ENCODE measurements around the gene TMEM129.
A peak's percentile ranks its signal among the peaks of the same experiment; 100 is the strongest.

Gene TMEM129

GRCh38 chr4:1727117-1728031 lies 6.3 kb upstream of the TMEM129 start:
- no peaks in the 10 kb centered on the region for H3K4me1 ChIP-seq (ENCODE audit: insufficient read depth, low read length)
- no peak overlapping the region for H3K27ac ChIP-seq (ENCODE audit: low read depth, low read length)

GRCh38 chr4:1726146-1726934 lies 5.2 kb upstream of the TMEM129 start:
- Histone ChIP-seq H3K4me3 (ENCODE audit: low read length) (no peak overlapping the region), H3K9ac (ENCODE audit: low read depth, low read length) (no peak overlapping the region), H3K9me3 (ENCODE audit: insufficient read depth, low read depth, low read length) (no peaks in the 10 kb centered on the region), H3K4me1 (ENCODE audit: insufficient read depth, low read length) (no peaks in the 10 kb centered on the region), H3K36me3 (ENCODE audit: insufficient read depth, low read length) (peaks cover 82% of the 10 kb centered on the region), H3K27ac (ENCODE audit: low read depth, low read length) (no peak overlapping the region), H3K27me3 (ENCODE audit: insufficient read depth, low read length) (no peaks in the 10 kb centered on the region)
- WGBS: 70% methylated on average over 17 of the region's 17 CpGs

More at GRCh38 chr4:1727117-1728031, 6.3 kb upstream of the TMEM129 start:
- WGBS: 89% methylated on average over 18 of the region's 18 CpGs
- Histone ChIP-seq H3K36me3 (ENCODE audit: insufficient read depth, low read length) (peaks cover 91% of the 10 kb centered on the region), H3K27me3 (ENCODE audit: insufficient read depth, low read length) (no peaks in the 10 kb centered on the region), H3K4me3 (ENCODE audit: low read length) (no peak overlapping the region), H3K9me3 (ENCODE audit: insufficient read depth, low read depth, low read length) (no peaks in the 10 kb centered on the region), H3K9ac (ENCODE audit: low read depth, low read length) (no peak overlapping the region)

- no peak overlapping the region for H3K9ac ChIP-seq (ENCODE audit: low read depth, low read length)
- H3K27ac ChIP-seq (ENCODE audit: low read depth, low read length): no peak overlapping the region
- WGBS: 89% methylated on average over 10 of the region's 10 CpGs
- H3K27me3 ChIP-seq (ENCODE audit: insufficient read depth, low read length): no peaks in the 10 kb centered on the region
- no peaks in the 10 kb centered on the region for H3K9me3 ChIP-seq (ENCODE audit: insufficient read depth, low read depth, low read length)
- H3K36me3 ChIP-seq (ENCODE audit: insufficient read depth, low read length): peaks cover 73% of the 10 kb centered on the region
- H3K4me1 ChIP-seq (ENCODE audit: insufficient read depth, low read length): no peaks in the 10 kb centered on the region
- H3K4me3 ChIP-seq (ENCODE audit: low read length): no peak overlapping the region
These were observed 4.4 kb upstream of the TMEM129 start for GRCh38 chr4:1725521-1725920.

DNA sequence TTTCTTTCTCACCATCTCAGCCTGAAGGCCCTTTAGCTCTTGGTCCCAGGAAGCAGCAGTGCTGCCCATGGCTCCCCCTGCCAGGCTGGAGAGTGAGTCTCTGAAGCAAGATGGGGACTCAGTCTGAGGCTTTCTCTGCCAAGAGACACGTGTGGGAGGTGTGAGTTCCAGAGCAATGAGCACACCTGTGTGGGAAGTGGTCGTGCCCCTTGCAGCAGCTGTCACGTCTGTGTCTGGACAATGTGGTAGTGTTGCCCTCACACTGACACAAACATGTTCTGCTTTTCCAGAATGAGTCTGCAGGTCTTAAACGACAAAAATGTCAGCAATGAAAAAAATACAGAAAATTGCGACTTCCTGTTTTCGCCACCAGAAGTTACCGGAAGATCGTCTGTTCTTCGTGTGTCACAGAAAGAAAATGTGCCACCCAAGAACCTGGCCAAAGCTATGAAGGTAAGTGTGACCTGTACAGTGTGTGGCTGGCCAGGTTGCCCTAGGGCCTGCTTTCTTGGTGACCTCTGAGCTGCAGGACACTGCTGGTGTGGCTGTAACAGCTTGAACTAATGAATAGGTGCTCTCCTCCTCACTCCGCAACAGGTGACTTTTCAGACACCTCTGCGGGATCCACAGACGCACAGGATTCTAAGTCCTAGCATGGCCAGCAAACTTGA lies 2.1 kb upstream of the TMEM129 start:
- no peaks in the 10 kb centered on the region for H3K27me3 ChIP-seq (ENCODE audit: insufficient read depth, low read length)

GRCh38 chr4:1722551-1723118 lies 1.5 kb upstream of the TMEM129 start:
- no peaks in the 10 kb centered on the region for H3K4me1 ChIP-seq (ENCODE audit: insufficient read depth, low read length)
- 60% methylated on average over 18 of the region's 18 CpGs for WGBS
- H3K27me3 ChIP-seq (ENCODE audit: insufficient read depth, low read length): no peaks in the 10 kb centered on the region
- H3K9me3 ChIP-seq (ENCODE audit: insufficient read depth, low read depth, low read length): no peaks in the 10 kb centered on the region
- H3K36me3 ChIP-seq (ENCODE audit: insufficient read depth, low read length): peaks cover 57% of the 10 kb centered on the region
- H3K27ac ChIP-seq (ENCODE audit: low read depth, low read length): no peak overlapping the region
- H3K4me3 ChIP-seq (ENCODE audit: low read length): peak overlapping the region; percentile 87
- H3K9ac ChIP-seq (ENCODE audit: low read depth, low read length): peak overlapping the region; percentile 93

More for the DNA sequence above, 2.1 kb upstream of the TMEM129 start:
- peaks cover 57% of the 10 kb centered on the region for H3K36me3 ChIP-seq (ENCODE audit: insufficient read depth, low read length)
- WGBS: 92% methylated on average over 12 of the region's 12 CpGs
- H3K9ac ChIP-seq (ENCODE audit: low read depth, low read length): 0 out of 2 replicates have a peak overlapping the region, but pooled peaks have one; percentile 93
- H3K4me1 ChIP-seq (ENCODE audit: insufficient read depth, low read length): no peaks in the 10 kb centered on the region
- H3K4me3 ChIP-seq (ENCODE audit: low read length): peak overlapping the region; percentile 87; the same call in 1 of the 2 replicates
- H3K27ac ChIP-seq (ENCODE audit: low read depth, low read length): no peak overlapping the region
- no peaks in the 10 kb centered on the region for H3K9me3 ChIP-seq (ENCODE audit: insufficient read depth, low read depth, low read length)

DNA sequence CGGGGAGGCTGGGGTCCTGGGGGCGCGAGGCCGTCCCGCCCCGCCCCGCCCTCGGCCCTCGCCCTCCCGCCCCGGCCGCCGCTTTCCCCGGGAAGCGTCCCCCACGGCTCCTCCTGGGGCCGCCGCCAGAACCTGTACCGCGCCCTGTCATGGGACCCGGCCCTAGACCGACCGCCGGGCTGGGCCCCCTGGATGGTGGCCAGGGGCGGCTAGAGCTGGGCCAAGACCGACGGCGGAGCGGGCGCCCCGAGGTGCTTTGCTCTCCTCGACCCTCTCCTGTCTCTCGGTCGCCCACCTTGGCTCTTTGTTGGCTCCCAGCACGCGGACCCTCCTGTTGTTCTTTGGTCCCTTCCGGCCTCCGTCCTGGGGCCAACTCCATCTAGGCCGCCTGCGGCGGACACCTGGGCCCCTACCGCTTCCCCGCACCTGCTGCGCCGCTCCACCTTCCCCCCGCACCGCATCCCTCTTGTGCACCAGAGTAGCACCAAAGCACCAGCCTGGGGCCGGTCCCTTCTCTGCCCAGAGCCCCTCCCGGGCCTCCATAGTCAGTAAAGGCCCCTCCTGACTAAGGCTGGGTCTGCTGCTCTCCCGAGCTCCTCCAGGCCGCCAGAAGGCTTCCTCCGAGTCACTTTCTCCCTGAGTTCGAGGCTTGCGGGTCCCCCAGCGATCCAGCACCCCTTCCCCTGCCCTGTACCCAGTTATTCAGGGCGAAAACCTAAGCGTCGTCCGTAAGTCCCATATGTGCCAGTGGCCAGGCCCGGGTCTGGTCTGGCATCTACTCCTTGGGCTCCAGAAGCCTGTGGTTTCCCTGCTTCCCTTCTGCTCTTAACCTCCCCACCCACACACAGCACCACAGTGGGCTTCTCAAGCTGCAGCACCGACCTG lies 785 bp upstream of the TMEM129 start:
- Histone ChIP-seq H3K4me1 (ENCODE audit: insufficient read depth, low read length) (no peaks in the 10 kb centered on the region), H3K27me3 (ENCODE audit: insufficient read depth, low read length) (no peaks in the 10 kb centered on the region), H3K9me3 (ENCODE audit: insufficient read depth, low read depth, low read length) (no peaks in the 10 kb centered on the region), H3K36me3 (ENCODE audit: insufficient read depth, low read length) (peaks cover 51% of the 10 kb centered on the region), H3K27ac (ENCODE audit: low read depth, low read length) (peak overlapping the region; percentile 68), H3K9ac (ENCODE audit: low read depth, low read length) (peak overlapping the region; percentile 93), H3K4me3 (ENCODE audit: low read length) (peak overlapping the region; percentile 87)
- WGBS: 3% methylated on average over 61 of the region's 61 CpGs

GRCh38 chr4:1720163-1720983 lies 750 bp downstream of the TMEM129 start:
- H3K27me3 ChIP-seq (ENCODE audit: insufficient read depth, low read length): no peaks in the 10 kb centered on the region
- H3K36me3 ChIP-seq (ENCODE audit: insufficient read depth, low read length): peaks cover 41% of the 10 kb centered on the region
- H3K9me3 ChIP-seq (ENCODE audit: insufficient read depth, low read depth, low read length): no peaks in the 10 kb centered on the region
- H3K4me1 ChIP-seq (ENCODE audit: insufficient read depth, low read length): no peaks in the 10 kb centered on the region
- 3% methylated on average over 79 of the region's 79 CpGs for WGBS
- peak overlapping the region; percentile 87 for H3K4me3 ChIP-seq (ENCODE audit: low read length)
- H3K9ac ChIP-seq (ENCODE audit: low read depth, low read length): peak overlapping the region; percentile 83
- peak overlapping the region; percentile 77; the same call in 1 of the 2 replicates for H3K27ac ChIP-seq (ENCODE audit: low read depth, low read length)

GRCh38 chr4:1718095-1718850 lies 2.9 kb downstream of the TMEM129 start:
- Histone ChIP-seq H3K4me1 (ENCODE audit: insufficient read depth, low read length) (no peaks in the 10 kb centered on the region), H3K4me3 (ENCODE audit: low read length) (no peak overlapping the region), H3K9ac (ENCODE audit: low read depth, low read length) (no peak overlapping the region), H3K27ac (ENCODE audit: low read depth, low read length) (no peak overlapping the region), H3K9me3 (ENCODE audit: insufficient read depth, low read depth, low read length) (no peaks in the 10 kb centered on the region), H3K36me3 (ENCODE audit: insufficient read depth, low read length) (peaks cover 22% of the 10 kb centered on the region), H3K27me3 (ENCODE audit: insufficient read depth, low read length) (no peaks in the 10 kb centered on the region)
- 96% methylated on average over 31 of the region's 31 CpGs for WGBS
